GM12878 (cell line): ENCODE results near the gene BPTF. TPM values are rescaled to one million over a fixed set of nuclear protein-coding genes. Genes with fewer than 3 reads are reported as not detected.

ENCODE experiments used
- CTCF ChIP-seq, 3 experiments: IDR thresholded peaks in 2 of 3; conservative IDR thresholded peaks in 1 of 3; 2 replicates each; pipeline ENCODE4 v1.5.1; 2011; ENCODE audit warnings: low read depth in 3 of 3, low read length in 3 of 3, mild to moderate bottlenecking in 3 of 3, control low read depth in 2 of 3, moderate library complexity in 2 of 3, inconsistent platforms in 1 of 3, mixed read lengths in 1 of 3; ENCODE audit not compliant: control insufficient read depth in 2 of 3, insufficient read depth in 1 of 3; ENCODE audit errors: extremely low read depth in 1 of 3
- FOXK2 ChIP-seq: fragments of 450-650 bp; IDR thresholded peaks from 2 replicates; pipeline ENCODE4 v1.6.1; 2017; ENCODE audit warnings: mild to moderate bottlenecking, moderate library complexity
- HDGF ChIP-seq: fragments of 450-650 bp; IDR thresholded peaks from 2 replicates; pipeline ENCODE4 v1.6.1; 2016; ENCODE audit warnings: antibody characterized with exemption
- IRF4 ChIP-seq: IDR thresholded peaks from 2 replicates; pipeline ENCODE4 v1.6.1; 2011; ENCODE audit warnings: low read depth, low read length
- LARP7 ChIP-seq: fragments of 450-650 bp; IDR thresholded peaks from 2 replicates; pipeline ENCODE4 v1.6.1; 2017; ENCODE audit warnings: mild to moderate bottlenecking
- MEF2A ChIP-seq: IDR thresholded peaks from 2 replicates; pipeline ENCODE4 v1.6.1; 2011; ENCODE audit warnings: low read depth, mild to moderate bottlenecking, low read length, moderate library complexity; ENCODE audit not compliant: insufficient read depth
- MYB ChIP-seq: fragments of 150-350 bp; IDR thresholded peaks from 2 replicates; pipeline ENCODE4 v1.6.1; 2014; ENCODE audit warnings: mild to moderate bottlenecking, low read depth, low read length, borderline replicate concordance
- NKRF ChIP-seq: fragments of 450-650 bp; conservative IDR thresholded peaks from 2 replicates; pipeline ENCODE4 v1.6.1; 2017; ENCODE audit warnings: mild to moderate bottlenecking, moderate library complexity
- POLR2A ChIP-seq: IDR thresholded peaks from 2 replicates; pipeline ENCODE4 v1.6.1; 2011; ENCODE audit warnings: low read depth, mild to moderate bottlenecking, low read length
- REST ChIP-seq: IDR thresholded peaks from 2 replicates; pipeline ENCODE4 v1.6.1; 2012; ENCODE audit warnings: mild to moderate bottlenecking, low read depth, low read length
- SMARCA5 ChIP-seq: fragments of 450-650 bp; IDR thresholded peaks from 2 replicates; pipeline ENCODE4 v1.6.1; 2017; ENCODE audit warnings: mild to moderate bottlenecking
- STAT1 ChIP-seq: fragments of 450-650 bp; conservative IDR thresholded peaks from 2 replicates; pipeline ENCODE4 v1.6.1; 2014; ENCODE audit warnings: antibody characterized with exemption, mild to moderate bottlenecking
- TCF3 ChIP-seq: IDR thresholded peaks from 2 replicates; pipeline ENCODE4 v1.6.1; 2012; ENCODE audit warnings: low read depth, mild to moderate bottlenecking, low read length, borderline replicate concordance; ENCODE audit not compliant: insufficient read depth
- YY1 ChIP-seq: IDR thresholded peaks from 2 replicates; pipeline ENCODE4 v1.6.1; 2011; ENCODE audit warnings: low read depth, mild to moderate bottlenecking, low read length
- ZNF687 ChIP-seq: fragments of 450-650 bp; IDR thresholded peaks from 2 replicates; pipeline ENCODE4 v1.6.1; 2017; ENCODE audit warnings: mild to moderate bottlenecking, moderate library complexity
- polyA plus RNA-seq, 11 experiments: library from polyadenylated mRNA; depleted of rRNA in 4 of 11; unstranded in 6 of 11; stranded (reverse) in 5 of 11; fragments of >200 nt; fragmentation: Nextera tagmentation in 4 of 11; fragmentation: Illumina TruSeq in 1 of 11; extraction: Ambion mirVana in 4 of 11; extraction: Trizol in 1 of 11; gene quantifications; 1 replicate in 1 of 11; 2 replicates in 10 of 11; pipeline versions ENCODE4 v1.2.1 to v1.2.3, GENCODE V29; 2011 to 2016; ENCODE audit warnings: inconsistent platforms in 2 of 11, missing spikeins in 2 of 11, low read depth in 1 of 11
- total RNA-seq, 4 experiments: library from RNA; depleted of rRNA in 3 of 4; stranded (reverse); fragments of >200 nt in 3 of 4; fragmentation: Illumina TruSeq in 1 of 4; extraction: Trizol in 1 of 4; gene quantifications; 2 replicates each; pipeline versions ENCODE4 v1.2.1 to v1.2.3, GENCODE V29; 2013 to 2021
- TF ChIP-seq, protein P1 (sequence below): IDR thresholded peaks from 2 replicates; pipeline ENCODE4 v1.6.1; 2012; ENCODE audit warnings: low read depth, low read length, improper control_type of control experiment

Gene BPTF
- total and polyA plus RNA-seq, 10 of the 15 experiments (the other 5 are each of a cell fraction or from before 2014, with no cell fraction given) = 19.4 to 78.3 (median 44.8) TPM

GRCh38 chr17:68019675-68020408, 194.5 kb downstream of the BPTF start (continued):
- TF ChIP-seq, protein P1, sequence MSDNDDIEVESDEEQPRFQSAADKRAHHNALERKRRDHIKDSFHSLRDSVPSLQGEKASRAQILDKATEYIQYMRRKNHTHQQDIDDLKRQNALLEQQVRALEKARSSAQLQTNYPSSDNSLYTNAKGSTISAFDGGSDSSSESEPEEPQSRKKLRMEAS = peak; percentile 74
- peak; percentile 87 for TF ChIP-seq POLR2A
- no peak for TF ChIP-seq REST
- peak; percentile 19 to 53 (median 41); a peak in 5 of 6 replicates for TF ChIP-seq CTCF (IDR thresholded peaks at IDR 0.05 in 2 of 3, conservative IDR thresholded peaks at IDR 0.05 in 1 of 3; ENCODE audit: control insufficient read depth in 2 of 3, extremely low read depth in 1 of 3, insufficient read depth in 1 of 3, low read depth in 3 of 3, low read length in 3 of 3)
- TF ChIP-seq LARP7 = peak; percentile 92
- TF ChIP-seq SMARCA5 = peak; percentile 86
- TF ChIP-seq YY1 = peak; percentile 86
- no peak for TF ChIP-seq HDGF
- no peak for TF ChIP-seq TCF3
- peak; percentile 98 for TF ChIP-seq STAT1
- TF ChIP-seq ZNF687 = peak; percentile 85
- no peak for TF ChIP-seq NKRF
- no peak for TF ChIP-seq FOXK2
- 0 out of 2 replicates have a peak, but pooled peaks have one; percentile 25 for TF ChIP-seq MEF2A
- peak; percentile 73 for TF ChIP-seq IRF4
- no peak for TF ChIP-seq MYB
